DMS 273 (cell line): Measurements from ENCODE around the gene TPBGL.
"Not testable (repeated sequence)": the region's sequence is repeated elsewhere in the genome, so short reads cannot be mapped to it uniquely, and the experiment has no call there.

Experiments used
- DNase-seq: peaks from one replicate; lab custom pipeline; 2025; ENCODE audit not compliant: unreplicated experiment; lab: John Stamatoyannopoulos, UW

Gene TPBGL

DNA sequence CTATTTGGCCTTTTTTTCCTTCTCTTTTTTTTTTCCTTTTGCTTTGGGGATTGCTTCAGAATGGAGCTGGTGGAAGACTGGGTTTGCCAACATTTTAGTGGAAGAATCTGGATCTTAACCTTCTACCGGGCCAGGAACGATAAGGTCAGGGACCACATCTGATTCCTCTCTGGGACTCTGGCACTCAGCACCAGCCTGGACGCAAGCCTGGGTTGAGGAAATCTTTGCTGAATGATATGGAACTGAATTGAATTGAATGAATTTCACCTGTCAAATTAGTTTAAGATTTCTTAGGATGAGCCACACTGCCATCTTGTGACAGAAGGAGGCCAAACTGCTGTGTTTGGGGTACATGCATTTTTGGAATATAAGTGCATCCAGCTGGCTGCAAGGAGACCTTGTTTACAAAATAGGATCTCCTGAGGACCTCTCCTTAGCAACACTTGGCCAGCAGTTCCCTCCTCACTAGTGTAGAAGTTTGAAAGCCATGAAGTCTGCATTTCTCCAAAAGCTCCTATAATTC is 30.4 kb downstream of the TPBGL start:
- DNase-seq, result peak; percentile 29

- no peak for DNase-seq
Observed at GRCh38 chr11:75271730-75272129, 31.2 kb downstream of the TPBGL start.

- no peak for DNase-seq
Observed at GRCh38 chr11:75272391-75272790, 31.8 kb downstream of the TPBGL start.

DNA sequence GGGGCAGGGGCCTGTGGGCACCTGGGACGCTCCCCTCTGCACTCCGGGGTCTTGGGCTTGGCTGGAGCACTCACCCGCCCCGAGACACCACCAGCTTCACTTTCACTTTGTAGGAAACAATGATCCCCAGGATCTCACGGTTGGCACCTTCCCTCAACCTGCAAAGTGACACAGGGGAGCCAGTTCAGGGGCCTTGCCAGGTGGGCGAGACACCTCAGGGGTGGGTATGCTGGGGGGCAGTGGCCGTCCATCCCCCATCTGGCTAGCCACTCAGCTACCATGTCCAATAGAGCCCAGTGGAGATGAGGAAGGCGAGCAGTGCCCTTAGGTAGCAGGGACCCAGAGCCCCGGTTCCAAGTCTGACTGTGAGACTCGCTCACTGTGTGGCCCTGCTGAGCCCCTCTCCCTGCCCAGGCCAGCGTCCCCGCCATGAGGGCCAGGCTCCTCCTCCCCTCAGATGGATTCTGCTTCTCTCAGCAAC is 32.3 kb downstream of the TPBGL start:
- no peak for DNase-seq

- DNase-seq, result no peak
Observed at GRCh38 chr11:75273411-75274391, 33.1 kb downstream of the TPBGL start.

DNA sequence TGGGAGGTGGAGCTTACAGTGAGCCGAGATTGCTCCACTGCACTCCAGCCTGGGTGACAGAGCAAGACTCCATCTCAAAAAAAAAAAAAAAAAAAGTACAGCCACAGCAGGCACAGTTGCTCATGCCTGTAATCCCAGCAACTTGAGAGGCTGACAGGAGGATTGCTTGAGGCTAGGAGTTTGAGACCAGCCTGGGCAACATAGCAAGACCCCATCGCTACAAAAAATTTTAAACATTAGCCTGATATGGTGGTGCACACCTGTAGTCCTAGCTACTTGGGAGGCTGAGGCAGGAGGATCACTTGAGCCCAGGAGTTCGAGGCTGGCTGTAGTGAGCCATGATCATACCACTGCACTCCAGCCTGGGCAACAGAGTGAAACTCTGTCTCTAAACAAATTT is 34.1 kb downstream of the TPBGL start:
- not testable (repeated sequence) for DNase-seq

DNA sequence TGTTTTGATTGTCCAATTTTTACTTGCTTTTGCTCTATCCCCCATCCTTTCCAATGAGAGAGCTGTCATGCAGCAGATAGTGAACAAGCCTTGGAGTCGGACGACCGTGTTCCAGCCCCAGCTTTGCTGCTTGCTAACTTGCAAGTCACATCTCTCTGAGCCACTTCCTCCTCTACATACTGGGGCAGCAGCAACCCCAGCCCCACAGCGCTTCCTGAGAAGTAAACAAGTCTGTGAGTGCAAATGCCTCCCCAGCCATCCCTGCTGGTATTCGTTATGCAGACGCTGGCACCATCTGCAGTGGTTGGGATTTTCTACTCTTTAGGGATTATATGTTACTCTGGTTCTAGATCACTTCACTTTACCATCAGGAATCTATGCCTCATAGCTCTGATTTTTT is 35.0 kb downstream of the TPBGL start:
- DNase-seq, result peak; percentile 56

DNA sequence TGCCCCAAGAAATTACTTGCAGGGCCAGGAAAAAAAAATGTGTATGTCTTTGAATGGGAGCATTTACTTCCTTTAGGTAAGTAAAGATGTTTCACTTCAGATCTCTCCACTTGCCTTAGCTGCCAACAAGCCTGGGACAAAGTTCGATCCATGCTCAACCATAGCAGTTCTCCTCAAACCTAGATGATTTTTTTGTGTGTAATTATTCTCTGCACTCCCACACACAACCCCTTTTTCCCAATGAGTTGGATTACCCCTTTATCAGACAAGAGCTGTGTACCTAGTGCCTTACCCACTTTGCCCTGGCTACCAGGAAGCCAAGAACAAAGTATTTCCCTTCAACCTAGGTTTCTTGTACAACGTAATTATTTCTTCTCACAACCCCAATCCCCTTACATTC is 35.6 kb downstream of the TPBGL start:
- no peak for DNase-seq

GRCh38 chr11:75276686-75277085 is 36.1 kb downstream of the TPBGL start:
- peak; percentile 50 for DNase-seq

DNA sequence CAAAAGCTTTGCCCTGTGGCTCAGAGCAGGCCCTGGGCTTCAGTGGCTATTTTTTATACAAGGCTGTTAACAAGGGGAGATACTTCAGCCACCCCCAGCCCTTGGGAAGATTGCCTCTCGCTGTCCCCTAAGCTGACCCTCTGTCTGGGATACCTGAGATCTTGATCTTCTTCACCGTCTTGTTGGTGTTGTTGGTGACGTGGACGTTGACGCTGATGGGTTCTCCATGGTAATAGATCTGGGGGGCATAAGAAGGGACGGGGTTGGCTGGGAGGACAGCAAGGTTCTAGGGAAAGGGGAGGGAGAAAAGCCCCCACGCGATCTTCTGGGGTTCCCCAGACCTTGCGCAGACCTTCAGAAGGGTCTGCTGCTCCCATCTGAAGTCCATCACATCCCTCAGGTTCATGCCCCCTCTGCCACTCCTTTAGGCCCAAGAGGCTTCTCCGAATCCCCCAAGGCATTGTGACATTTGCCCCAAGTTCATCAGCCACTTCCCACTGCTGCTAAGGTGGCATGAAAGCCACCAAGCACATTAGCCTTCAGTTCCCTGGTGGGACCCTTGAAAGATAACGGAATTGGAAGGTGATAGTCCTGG is 36.7 kb downstream of the TPBGL start:
- no peak for DNase-seq

DNA sequence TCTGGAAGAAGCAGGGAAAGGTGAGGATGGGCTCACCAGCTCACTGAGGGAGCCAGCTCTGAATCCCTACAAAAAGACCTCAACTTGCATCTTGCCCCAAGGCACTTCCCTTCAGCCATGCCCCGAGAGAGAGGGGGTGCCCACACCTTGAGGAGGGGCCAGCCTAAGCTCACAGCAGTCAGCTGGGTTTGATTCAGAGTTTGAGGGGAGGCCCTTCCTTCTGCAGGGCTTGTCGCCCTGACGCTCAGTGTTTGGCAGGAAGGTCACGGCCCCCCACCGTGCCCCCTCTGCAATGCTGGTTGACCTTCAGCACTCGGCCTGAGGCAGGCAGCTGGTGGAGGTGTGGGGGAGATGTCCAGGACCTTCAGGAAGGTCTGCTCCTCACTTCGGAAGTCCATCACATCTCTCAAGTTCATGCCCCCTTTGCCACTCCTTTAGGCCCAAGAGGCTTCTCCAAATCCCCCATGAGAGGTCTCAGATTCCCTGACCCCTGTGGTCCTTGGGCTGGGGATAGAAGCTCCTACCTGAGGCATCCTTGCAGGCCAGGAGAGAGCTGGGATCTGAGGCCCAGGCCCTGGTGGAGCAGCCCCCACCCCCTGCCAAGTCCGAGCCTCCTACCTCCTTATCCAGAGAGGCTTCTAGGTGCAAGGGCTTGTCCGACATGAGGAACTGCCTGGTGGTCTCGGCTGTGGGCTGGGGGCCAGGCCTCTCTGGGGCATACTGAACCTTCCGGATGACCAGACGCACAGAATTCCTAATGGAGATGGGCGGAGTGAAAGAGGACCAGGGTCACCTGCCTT is 37.6 kb downstream of the TPBGL start:
- no peak for DNase-seq

DNA sequence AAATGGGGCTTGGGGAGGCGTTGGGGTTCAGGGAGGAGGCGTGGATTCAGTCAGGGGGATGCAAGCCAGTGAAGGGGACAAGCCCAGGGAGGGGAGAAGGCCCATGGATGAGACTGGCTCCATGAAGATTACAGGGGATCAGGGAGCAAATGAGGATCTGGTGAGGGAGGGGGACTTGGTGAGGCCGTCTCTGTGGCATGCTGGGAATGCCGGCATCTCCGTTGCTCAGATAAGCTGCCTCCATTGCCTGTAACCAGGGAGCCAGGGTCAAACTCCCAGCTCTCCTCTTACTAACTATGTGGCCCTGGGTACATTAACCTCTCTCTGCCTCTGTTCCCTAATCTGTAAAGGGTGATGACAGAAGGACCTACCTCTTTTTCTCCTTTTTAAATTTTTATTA is 38.7 kb downstream of the TPBGL start:
- DNase-seq, result no peak

DNA sequence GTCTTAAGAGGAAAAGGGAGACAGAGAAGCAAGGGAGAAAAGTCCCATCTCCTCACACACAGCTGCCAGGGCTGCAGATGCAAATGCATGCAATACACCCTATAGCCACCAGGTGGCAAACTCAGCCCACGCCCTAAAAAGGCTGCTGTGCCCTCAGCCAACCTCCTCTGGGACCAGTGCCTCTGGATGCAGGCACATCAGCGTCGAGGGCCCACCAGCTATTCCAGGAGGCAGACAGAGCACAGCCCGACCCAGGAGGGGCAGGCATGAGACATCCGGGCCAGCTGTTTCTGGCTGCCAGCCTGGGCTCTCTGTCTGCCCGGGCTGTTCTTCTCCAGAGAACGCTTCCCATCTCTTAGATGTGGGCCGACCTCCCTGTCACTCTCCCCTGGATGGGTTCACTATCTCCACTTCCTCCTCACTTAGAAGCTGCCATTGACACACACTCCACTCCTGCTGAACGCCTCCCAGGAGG is 39.7 kb downstream of the TPBGL start:
- DNase-seq, result peak; percentile 85

- DNase-seq, result no peak
Observed at GRCh38 chr11:75280770-75281468, 40.3 kb downstream of the TPBGL start.

DNA sequence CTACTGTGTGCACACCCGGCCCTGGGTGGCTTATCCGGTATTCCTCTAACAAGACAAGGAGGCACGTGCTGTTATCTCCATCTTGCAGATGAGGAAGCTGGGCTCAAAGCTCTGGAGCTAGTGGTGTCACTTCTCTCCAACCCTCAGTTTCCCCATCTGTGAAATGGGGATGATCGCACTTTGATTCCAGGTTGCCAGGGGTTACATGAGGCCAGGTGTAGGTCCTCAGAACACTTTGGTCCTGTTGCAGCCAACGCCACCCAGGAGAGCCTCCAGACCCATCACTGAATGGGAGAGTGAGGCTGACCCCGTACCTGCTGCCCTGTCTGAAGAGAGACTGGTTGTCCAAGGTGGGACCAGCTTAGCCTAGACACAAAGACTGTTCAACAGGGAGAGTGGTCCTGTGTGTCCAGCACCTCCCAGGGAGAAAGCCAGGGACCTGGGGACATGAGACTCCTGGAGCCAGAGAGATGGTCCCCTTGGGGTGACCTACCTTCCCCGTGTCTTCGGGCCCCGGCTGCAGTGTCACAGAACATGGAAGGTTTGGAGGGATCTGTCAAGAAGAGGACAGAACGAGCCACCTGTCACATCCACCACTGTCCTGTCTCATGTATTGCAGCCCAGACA is 41.0 kb downstream of the TPBGL start:
- DNase-seq, result no peak

GRCh38 chr11:75283391-75283931 is 42.9 kb downstream of the TPBGL start:
- DNase-seq, result no peak

DNA sequence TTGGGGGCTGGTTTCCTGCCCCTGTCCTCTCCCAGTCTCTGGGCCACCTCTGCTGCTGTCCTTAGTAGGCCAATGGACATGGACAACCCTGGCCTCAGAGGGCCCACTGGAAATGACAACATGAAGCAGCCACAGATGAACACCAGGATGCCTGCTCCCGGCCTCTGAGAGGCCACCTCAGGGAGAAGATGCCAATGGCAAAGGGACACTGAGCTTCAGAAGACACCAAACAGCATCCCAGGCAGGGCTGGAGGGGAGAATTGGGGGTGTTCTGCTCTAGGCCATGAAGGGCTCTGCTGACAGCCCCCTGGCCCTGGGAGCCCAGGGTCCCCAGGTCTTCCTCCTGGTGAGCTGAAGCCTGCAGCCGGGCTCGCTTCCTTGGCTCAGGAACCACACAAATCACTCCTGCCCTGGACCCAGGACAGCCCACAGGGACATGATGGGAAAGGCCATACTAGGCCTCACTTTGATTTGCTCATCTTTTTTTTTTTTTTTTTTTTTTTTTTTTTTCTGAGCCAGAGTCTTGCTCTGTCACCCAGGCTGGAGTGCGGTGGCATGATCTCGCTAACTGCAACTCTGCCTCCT is 45.3 kb downstream of the TPBGL start:
- no peak for DNase-seq

GRCh38 chr11:75286826-75287465 is 46.4 kb downstream of the TPBGL start:
- DNase-seq, result no peak

DNA sequence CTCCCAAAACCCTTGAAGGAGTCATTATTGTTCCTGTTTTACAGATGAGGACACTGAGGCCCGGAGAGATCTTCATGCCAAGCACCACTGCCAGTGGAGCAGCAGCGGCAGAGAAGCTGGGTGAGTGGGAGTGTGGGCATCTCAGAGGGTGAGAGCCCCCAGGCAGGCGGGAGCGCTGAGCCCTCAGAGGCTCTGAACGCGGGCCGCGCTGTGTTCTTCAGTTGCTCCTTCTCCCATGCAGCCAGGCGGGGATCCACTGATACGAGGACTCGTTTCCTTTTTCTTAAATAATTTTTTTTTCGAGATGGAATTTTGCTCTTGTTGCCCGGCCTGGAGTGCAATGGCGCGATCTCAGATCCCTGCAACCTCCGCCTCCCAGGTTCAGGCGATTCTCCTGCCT is 47.0 kb downstream of the TPBGL start:
- no peak for DNase-seq
